PC-9 (cell line): Measurements from ENCODE around the gene SLC35E3.

Source experiments
- EZH2 ChIP-seq: fragments of 200-600 bp; sonication (generic); IDR thresholded peaks from 2 replicates; pipeline ENCODE4 v1.8.0; 2017; ENCODE audit warnings: antibody characterized with exemption, low read depth
- TF ChIP-seq, protein P1 (sequence below): fragments of 200-600 bp; sonication (generic); conservative IDR thresholded peaks from 2 replicates; pipeline ENCODE4 v1.6.1; 2017; ENCODE audit warnings: mixed run types, antibody characterized with exemption, mild to moderate bottlenecking, moderate library complexity

DNA sequence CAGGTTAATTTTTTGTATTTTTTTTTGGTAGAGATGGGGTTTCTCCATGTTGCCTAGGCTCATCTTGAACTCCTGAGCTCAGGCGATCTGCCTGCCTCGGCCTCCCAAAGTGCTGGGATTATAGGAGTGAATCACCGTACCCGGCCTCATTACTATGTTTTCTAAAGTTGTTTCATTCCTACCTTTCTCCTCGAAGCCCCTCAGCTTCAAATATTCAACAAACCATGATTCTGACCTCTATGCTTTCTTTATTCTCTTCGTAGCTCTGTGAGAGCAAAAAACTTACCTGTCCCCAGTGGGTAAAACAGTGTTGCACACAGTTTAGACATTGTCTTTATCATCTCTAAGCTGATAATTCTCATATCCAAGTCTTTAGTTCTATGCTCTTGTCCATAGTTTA is 35.8 kb downstream of the SLC35E3 start:
- TF ChIP-seq, protein P1, sequence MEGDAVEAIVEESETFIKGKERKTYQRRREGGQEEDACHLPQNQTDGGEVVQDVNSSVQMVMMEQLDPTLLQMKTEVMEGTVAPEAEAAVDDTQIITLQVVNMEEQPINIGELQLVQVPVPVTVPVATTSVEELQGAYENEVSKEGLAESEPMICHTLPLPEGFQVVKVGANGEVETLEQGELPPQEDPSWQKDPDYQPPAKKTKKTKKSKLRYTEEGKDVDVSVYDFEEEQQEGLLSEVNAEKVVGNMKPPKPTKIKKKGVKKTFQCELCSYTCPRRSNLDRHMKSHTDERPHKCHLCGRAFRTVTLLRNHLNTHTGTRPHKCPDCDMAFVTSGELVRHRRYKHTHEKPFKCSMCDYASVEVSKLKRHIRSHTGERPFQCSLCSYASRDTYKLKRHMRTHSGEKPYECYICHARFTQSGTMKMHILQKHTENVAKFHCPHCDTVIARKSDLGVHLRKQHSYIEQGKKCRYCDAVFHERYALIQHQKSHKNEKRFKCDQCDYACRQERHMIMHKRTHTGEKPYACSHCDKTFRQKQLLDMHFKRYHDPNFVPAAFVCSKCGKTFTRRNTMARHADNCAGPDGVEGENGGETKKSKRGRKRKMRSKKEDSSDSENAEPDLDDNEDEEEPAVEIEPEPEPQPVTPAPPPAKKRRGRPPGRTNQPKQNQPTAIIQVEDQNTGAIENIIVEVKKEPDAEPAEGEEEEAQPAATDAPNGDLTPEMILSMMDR: no peak
- no peak for TF ChIP-seq EZH2
